ENCODE data around the gene RNASE1.
"Not testable (repeated sequence)": the region's sequence is repeated elsewhere in the genome, so short reads cannot be mapped to it uniquely, and the experiment has no call there.

Gene RNASE1

DNA sequence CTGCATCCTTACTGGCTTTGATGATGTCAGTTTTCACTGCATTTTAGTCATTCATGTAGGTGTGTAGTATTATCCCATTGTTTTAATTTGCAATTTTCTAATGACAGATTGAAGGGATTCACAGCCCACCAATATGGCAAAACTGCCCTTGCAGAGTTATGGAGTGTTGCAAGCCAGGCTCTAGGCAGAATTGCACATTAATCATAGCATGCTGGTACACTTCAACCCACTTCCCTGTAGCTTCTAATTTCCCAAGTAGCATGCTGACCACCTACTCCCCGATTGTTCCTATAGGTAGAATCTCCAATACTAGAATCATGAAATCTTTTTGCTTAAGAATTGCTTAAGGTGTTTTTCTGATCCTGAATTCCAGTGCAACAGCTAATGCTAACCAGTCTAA lies 26.7 kb downstream of the RNASE1 start:
- FAIRE-seq (no peak), DNase-seq (ENCODE audit: insufficient read length, low spot score) (no peak)

DNA sequence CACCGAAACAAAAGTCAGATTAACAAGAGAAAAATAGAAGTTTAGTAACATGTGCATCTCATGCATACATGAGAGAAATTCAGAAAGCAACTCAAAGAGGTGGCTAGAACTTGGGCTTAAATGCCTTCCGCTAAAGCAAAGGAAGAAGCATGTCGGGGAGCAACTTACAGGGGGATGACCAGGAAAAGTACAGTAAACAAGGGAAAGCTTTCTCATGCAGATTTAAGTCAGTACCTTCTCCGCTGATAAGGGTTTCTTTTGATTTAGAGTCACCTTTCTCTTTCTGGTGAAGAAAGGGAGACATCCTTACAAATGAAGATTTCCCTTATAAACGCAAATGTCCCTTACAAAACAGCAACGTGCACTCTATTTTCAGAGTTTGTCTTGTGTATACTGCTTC lies 27.6 kb downstream of the RNASE1 start:
- FAIRE-seq = no peak
- DNase-seq (ENCODE audit: insufficient read length, low spot score) = no peak

DNA sequence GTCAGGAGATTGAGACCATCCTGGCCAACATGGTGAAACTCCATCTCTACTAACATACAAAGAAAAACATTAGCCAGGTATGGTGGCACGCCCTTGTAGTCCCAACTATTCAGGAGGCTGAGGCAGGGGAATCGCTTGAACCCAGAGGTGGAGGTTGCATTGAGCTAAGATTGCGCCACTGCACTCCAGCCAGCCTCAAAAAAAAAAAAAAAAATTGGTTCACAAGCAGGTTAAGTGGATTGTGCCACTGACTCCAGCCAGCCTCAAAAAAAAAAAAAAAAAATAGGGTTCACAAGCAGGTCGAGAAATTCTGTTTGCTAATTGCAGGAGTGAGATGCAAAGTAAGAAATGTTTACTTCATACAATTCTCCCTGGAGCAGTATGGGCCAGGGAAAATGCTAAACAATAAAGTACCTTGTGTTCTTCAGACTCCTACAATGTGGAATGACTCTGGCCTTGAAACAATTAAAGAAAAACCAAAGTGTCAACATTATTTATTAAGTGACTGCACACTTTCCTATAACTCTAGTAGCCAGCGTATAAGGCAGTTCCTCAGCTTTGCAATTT lies 28.3 kb downstream of the RNASE1 start:
- DNase-seq (ENCODE audit: insufficient read length, low spot score) (no peak), FAIRE-seq (no peak)

GRCh38 chr14:20772650-20773049 lies 30.0 kb downstream of the RNASE1 start:
- DNase-seq (ENCODE audit: insufficient read length, low spot score) (no peak), FAIRE-seq (no peak)

GRCh38 chr14:20769421-20769820 lies 33.2 kb downstream of the RNASE1 start:
- FAIRE-seq = no peak
- DNase-seq (ENCODE audit: insufficient read length, low spot score) = no peak

DNA sequence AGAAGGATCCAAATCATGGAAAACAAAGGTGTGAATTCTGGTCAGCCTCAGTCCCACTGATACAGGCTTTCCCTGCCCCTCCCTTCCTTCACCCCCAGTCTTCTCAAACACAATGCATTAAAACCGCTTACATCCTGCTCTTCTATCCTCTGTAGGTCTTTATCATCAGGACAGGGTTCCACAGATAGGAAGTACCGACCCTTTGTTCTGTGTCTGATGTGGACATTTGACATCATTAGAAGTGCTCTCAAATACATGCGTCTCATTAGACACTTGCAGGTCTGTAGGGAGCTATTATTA lies 34.1 kb downstream of the RNASE1 start:
- DNase-seq (ENCODE audit: insufficient read length, low spot score) (no peak), FAIRE-seq (no peak)

GRCh38 chr14:20760950-20761349 lies 41.7 kb downstream of the RNASE1 start:
- FAIRE-seq = no peak
- DNase-seq (ENCODE audit: insufficient read length, low spot score) = no peak

DNA sequence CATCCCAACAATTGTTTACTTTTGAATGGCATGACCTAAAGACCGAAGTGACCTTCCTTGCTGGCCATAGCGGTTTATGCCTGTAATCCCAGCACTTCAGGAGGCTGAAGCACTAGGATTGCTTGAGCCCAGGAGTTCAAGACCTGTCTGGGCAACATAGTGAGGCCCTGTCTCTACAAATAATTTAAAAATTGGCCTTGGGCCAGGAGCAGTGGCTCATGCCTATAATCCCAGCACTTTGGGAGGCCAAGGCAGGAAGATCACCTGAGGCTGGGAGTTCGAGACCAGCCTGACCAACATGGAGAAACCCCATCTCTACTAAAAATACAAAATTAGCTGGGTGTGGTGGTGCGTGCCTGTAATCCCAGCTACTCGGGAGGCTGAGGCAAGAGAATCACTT lies 43.2 kb downstream of the RNASE1 start:
- FAIRE-seq; DNase-seq (ENCODE audit: insufficient read length, low spot score): not testable (repeated sequence)

DNA sequence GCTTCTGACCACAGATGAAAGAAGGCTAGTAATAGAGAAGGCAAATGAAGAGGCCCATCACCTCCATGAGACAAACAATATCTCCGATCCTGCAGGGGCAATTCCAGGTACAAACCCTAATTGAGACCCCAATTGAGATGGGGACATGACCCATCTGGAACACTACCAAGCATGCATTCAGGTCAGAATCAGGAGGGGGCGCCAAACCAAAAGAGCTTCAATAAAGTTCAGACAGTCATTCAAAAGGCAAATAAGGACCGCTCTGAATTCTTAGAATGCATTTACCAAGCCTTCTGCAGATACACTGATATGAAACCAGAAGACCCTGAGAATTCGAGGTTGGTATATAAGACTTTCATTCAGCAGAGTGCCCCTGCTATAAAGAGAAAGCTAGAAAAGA lies 44.7 kb downstream of the RNASE1 start:
- DNase-seq (ENCODE audit: insufficient read length, low spot score) = no peak
- FAIRE-seq = no peak

- DNase-seq (ENCODE audit: insufficient read length, low spot score) (no peak), FAIRE-seq (no peak)
Measured at GRCh38 chr14:20755037-20755436, 47.6 kb downstream of the RNASE1 start.

GRCh38 chr14:20754308-20754707 lies 48.3 kb downstream of the RNASE1 start:
- DNase-seq (ENCODE audit: insufficient read length, low spot score) (no peak), FAIRE-seq (no peak)

- FAIRE-seq (no peak), DNase-seq (ENCODE audit: insufficient read length, low spot score) (no peak)
Measured at GRCh38 chr14:20751963-20752562, 50.6 kb downstream of the RNASE1 start.

Data from HTR-8/SVneo (cell line).